BLaER1 treated with 17β-estradiol and CSF1 and Interleukin-3, amounts not matched to agents 10 nM and 100 nM (cell line): Measurements from ENCODE around the gene NAPSA.

Source experiments
- H3K27ac ChIP-seq, 11 experiments: shearing (Covaris generic); formaldehyde crosslinking; 2 replicates each; pipeline ENCODE4 v1.8.1; 2022
- H3K27me3 ChIP-seq, 11 experiments: shearing (Covaris generic); formaldehyde crosslinking; 2 replicates each; pipeline ENCODE4 v1.8.1; 2022
- H3K36me3 ChIP-seq, 11 experiments: shearing (Covaris generic); formaldehyde crosslinking; 2 replicates each; pipeline ENCODE4 v1.8.1; 2022
- H3K4me1 ChIP-seq, 10 experiments: shearing (Covaris generic); formaldehyde crosslinking; 2 replicates each; pipeline ENCODE4 v1.8.1; 2022
- H3K4me2 ChIP-seq, 11 experiments: shearing (Covaris generic); formaldehyde crosslinking; 2 replicates each; pipeline ENCODE4 v1.8.1; 2022
- H3K4me3 ChIP-seq, 10 experiments: shearing (Covaris generic); formaldehyde crosslinking; 2 replicates each; pipeline ENCODE4 v1.8.1; 2022
- H3K9ac ChIP-seq, 11 experiments: shearing (Covaris generic); formaldehyde crosslinking; 2 replicates each; pipeline ENCODE4 v1.8.1; 2022
- H3K9me3 ChIP-seq, 11 experiments: shearing (Covaris generic); formaldehyde crosslinking; replicated peaks in 1 of 11; 2 replicates each; pipeline ENCODE4 v1.8.1; 2022
- H4K20me1 ChIP-seq, 11 experiments: shearing (Covaris generic); formaldehyde crosslinking; 2 replicates each; pipeline ENCODE4 v1.8.1; 2022
- Cebpa-rat ChIP-seq, 11 experiments: shearing (Covaris generic); IDR thresholded peaks; 2 replicates each; pipeline ENCODE4 v1.8.1; 2022

The NAPSA gene

DNA sequence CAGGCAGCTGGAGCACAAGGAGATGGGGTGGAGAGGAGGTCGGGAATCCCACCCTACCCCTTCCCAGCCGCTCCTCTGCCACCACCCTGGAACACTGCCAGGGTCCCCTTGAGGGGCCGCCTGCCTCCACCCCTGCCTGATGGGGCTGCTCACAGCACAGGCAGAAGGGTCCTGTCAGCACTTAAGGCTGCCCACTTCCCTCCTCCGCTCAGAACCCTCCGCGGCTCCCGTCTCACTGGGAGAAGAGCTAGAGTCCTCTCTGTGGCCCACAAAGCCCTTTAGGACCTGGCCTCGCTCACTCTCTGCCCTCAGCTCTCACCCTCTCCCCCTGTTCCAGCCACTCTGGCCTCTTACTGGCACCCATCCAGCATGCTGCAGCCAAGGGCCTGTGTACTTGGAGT lies 15.3 kb upstream of the NAPSA start:
- Histone ChIP-seq H3K4me1 (peaks cover 16 to 31% (median 23%) of the 10 kb centered on the region in 10 experiments), H3K4me3 (no peak overlapping the region), H3K4me2 (no peak overlapping the region), H3K27ac (no peak overlapping the region), H3K9me3 (no peaks in the 10 kb centered on the region), H3K27me3 (no peaks in the 10 kb centered on the region), H4K20me1 (peaks cover 28 to 75% (median 47%) of the 10 kb centered on the region in 11 experiments), H3K36me3 (peaks cover 55 to 61% (median 59%) of the 10 kb centered on the region in 11 experiments), H3K9ac (peak overlapping the region in 3 of 11 experiments; percentile 10 to 15 (median 15); a peak in 2 of 22 replicates)
- TF ChIP-seq Cebpa-rat (IDR thresholded peaks at IDR 0.05): no peak

DNA sequence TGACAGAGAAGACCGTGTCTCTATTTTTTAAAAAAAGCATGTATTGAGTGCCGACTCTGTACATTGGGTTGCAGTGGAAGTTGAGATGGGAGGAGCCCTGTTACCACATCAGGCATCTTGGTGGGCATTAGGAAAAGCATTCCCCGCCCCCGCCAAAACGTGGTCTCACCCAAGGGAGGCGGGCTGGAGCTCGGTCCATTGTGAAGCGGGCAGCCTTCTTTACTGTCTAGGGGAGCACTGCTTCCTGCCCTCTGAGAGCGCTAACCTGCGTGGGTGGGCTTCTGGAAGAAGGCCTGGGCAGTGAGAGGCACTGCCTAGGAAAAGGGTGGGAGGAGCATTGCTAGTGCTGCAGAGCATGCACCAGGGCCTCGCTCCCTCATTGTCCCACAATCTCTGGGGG lies 14.7 kb upstream of the NAPSA start:
- no peak overlapping the region for H3K9ac ChIP-seq
- H3K36me3 ChIP-seq: peaks cover 55 to 61% (median 59%) of the 10 kb centered on the region in 11 experiments
- H3K27ac ChIP-seq: no peak overlapping the region

DNA sequence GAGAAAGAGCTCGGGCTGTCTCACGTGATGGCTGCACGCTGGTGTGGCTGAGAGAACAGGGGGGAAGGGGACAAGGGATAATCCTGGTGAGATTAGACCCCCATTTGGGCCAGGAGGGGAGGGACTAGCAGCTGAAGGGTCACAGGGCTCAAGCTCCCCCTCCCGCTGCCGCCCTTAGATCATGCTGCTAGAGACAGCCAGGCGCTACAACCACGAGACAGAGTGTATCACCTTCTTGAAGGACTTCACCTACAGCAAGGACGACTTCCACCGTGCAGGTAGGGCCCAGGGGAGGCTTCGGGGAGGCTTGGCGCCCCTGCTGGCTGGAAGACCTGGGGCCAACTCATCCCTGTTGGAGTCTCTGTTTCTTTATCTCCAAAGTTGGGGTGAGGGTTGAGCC lies 14.2 kb upstream of the NAPSA start:
- H3K27ac ChIP-seq: no peak overlapping the region
- no peaks in the 10 kb centered on the region for H3K9me3 ChIP-seq
- no peak for TF ChIP-seq Cebpa-rat (IDR thresholded peaks at IDR 0.05)
- H3K4me3 ChIP-seq: no peak overlapping the region
- H4K20me1 ChIP-seq: peaks cover 17 to 68% (median 44%) of the 10 kb centered on the region in 11 experiments
- H3K4me1 ChIP-seq: peaks cover 15 to 32% (median 24%) of the 10 kb centered on the region in 10 experiments
- peaks cover 55 to 61% (median 59%) of the 10 kb centered on the region in 11 experiments for H3K36me3 ChIP-seq
- H3K9ac ChIP-seq: peak overlapping the region in 1 of 11 experiments; percentile 32; a peak in 2 of 22 replicates
- H3K4me2 ChIP-seq: no peak overlapping the region
- H3K27me3 ChIP-seq: no peaks in the 10 kb centered on the region

More for the DNA sequence above, 14.7 kb upstream of the NAPSA start:
- TF ChIP-seq Cebpa-rat (IDR thresholded peaks at IDR 0.05): no peak
- Histone ChIP-seq H3K4me2 (no peak overlapping the region), H3K9me3 (no peaks in the 10 kb centered on the region), H3K4me1 (peaks cover 15 to 31% (median 23%) of the 10 kb centered on the region in 10 experiments), H4K20me1 (peaks cover 22 to 69% (median 45%) of the 10 kb centered on the region in 11 experiments), H3K4me3 (no peak overlapping the region), H3K27me3 (no peaks in the 10 kb centered on the region)

DNA sequence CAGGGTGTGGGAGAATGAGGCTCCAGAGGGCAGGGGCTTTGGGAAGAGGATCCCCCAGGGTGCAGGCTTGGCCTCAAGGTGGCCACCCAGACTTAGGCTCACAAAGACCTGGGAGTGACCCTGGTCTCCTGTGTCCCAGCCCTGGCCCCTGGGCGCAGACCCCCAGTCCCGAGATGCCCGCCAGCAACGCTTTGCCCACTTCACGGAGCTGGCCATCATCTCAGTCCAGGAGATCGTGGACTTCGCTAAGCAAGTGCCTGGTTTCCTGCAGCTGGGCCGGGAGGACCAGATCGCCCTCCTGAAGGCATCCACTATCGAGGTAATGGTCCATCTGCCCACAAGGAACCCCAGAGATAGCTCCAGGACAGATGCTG lies 13.4 kb upstream of the NAPSA start:
- Histone ChIP-seq H3K9ac (peak overlapping the region in 6 of 11 experiments; percentile 5 to 32 (median 14); a peak in 6 of 22 replicates), H3K27ac (no peak overlapping the region; a peak in 1 of 22 replicates), H3K4me2 (no peak overlapping the region), H3K4me3 (no peak overlapping the region), H4K20me1 (peaks cover 17 to 68% (median 44%) of the 10 kb centered on the region in 11 experiments), H3K27me3 (no peaks in the 10 kb centered on the region), H3K36me3 (peaks cover 55 to 61% (median 59%) of the 10 kb centered on the region in 11 experiments), H3K4me1 (peaks cover 22 to 39% (median 32%) of the 10 kb centered on the region in 10 experiments), H3K9me3 (no peaks in the 10 kb centered on the region)
- TF ChIP-seq Cebpa-rat (IDR thresholded peaks at IDR 0.05): no peak

DNA sequence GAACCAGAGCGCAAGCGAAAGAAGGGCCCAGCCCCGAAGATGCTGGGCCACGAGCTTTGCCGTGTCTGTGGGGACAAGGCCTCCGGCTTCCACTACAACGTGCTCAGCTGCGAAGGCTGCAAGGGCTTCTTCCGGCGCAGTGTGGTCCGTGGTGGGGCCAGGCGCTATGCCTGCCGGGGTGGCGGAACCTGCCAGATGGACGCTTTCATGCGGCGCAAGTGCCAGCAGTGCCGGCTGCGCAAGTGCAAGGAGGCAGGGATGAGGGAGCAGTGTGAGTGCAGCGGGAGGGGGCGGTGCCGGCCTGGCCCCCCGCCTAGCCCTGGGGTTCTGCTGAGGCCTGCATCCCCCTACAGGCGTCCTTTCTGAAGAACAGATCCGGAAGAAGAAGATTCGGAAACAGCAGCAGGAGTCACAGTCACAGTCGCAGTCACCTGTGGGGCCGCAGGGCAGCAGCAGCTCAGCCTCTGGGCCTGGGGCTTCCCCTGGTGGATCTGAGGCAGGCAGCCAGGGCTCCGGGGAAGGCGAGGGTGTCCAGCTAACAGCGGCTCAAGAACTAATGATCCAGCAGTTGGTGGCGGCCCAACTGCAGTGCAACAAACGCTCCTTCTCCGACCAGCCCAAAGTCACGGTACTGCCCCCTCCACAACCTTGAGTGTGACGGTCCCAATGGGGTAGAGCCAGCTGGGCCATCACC lies 12.9 kb upstream of the NAPSA start:
- Histone ChIP-seq H3K9me3 (no peaks in the 10 kb centered on the region), H3K36me3 (peaks cover 55 to 61% (median 59%) of the 10 kb centered on the region in 11 experiments), H3K4me1 (peaks cover 23 to 39% (median 33%) of the 10 kb centered on the region in 10 experiments), H3K27ac (no peak overlapping the region; a peak in 1 of 22 replicates), H3K27me3 (no peaks in the 10 kb centered on the region), H3K9ac (peak overlapping the region in 3 of 11 experiments; percentile 10 to 32 (median 26); a peak in 5 of 22 replicates), H3K4me3 (no peak overlapping the region), H4K20me1 (peaks cover 17 to 64% (median 44%) of the 10 kb centered on the region in 11 experiments), H3K4me2 (no peak overlapping the region)
- no peak for TF ChIP-seq Cebpa-rat (IDR thresholded peaks at IDR 0.05)

DNA sequence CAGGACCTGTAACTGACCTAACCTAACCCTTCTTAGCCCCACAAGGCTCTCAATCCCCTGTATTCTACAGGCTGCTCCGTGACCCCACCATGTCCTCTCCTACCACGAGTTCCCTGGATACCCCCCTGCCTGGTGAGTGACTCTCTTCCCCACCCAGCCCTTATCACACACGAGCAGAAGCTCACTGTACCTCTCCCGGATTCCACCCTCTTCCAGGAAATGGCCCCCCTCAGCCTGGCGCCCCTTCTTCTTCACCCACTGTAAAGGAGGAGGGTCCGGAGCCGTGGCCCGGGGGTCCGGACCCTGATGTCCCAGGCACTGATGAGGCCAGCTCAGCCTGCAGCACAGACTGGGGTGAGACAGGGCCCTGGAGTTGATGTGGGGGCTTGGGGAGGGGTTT lies 12.1 kb upstream of the NAPSA start:
- Histone ChIP-seq H3K4me3 (no peak overlapping the region), H3K27me3 (no peaks in the 10 kb centered on the region), H3K9me3 (no peaks in the 10 kb centered on the region), H4K20me1 (peaks cover 17 to 56% (median 44%) of the 10 kb centered on the region in 11 experiments), H3K27ac (no peak overlapping the region), H3K36me3 (peaks cover 52 to 54% (median 53%) of the 10 kb centered on the region in 11 experiments), H3K4me1 (peaks cover 31 to 45% (median 41%) of the 10 kb centered on the region in 10 experiments), H3K4me2 (peak overlapping the region in 4 of 11 experiments; percentile 19 to 37 (median 20); a peak in 7 of 22 replicates), H3K9ac (peak overlapping the region in 1 of 11 experiments; percentile 18; a peak in 2 of 22 replicates)
- TF ChIP-seq Cebpa-rat (IDR thresholded peaks at IDR 0.05): no peak

DNA sequence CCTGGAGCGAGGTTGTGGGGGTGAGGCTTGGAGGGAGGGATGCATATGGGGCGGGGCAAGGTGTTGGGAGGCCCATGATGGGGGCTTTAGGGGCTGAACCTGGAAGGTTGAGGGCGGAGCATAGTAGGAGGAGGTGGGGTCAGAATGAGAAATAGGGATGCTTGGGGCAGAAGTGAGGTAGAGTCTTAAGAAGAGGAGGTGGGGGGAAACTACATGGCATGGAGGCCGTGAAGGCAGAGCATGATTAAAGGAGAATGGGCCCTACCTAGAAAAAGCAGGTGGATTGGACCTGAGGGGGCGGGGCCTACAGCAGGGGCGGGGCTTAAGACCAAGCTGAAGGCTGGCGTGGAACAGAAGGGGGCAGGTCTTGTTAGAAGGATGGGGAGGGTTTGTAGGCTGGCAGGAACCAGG lies 11.6 kb upstream of the NAPSA start:
- no peak for TF ChIP-seq Cebpa-rat (IDR thresholded peaks at IDR 0.05)
- peak overlapping the region in 4 of 11 experiments; percentile 19 to 37 (median 20); a peak in 5 of 22 replicates for H3K4me2 ChIP-seq
- peaks cover 47 to 49% (median 48%) of the 10 kb centered on the region in 11 experiments for H3K36me3 ChIP-seq
- H3K4me1 ChIP-seq: peaks cover 33 to 50% (median 45%) of the 10 kb centered on the region in 10 experiments
- peak overlapping the region in 2 of 10 experiments; percentile 36 to 44; a peak in 3 of 20 replicates for H3K4me3 ChIP-seq
- peaks cover 17 to 52% (median 44%) of the 10 kb centered on the region in 11 experiments for H4K20me1 ChIP-seq
- H3K9ac ChIP-seq: no peak overlapping the region
- no peak overlapping the region for H3K27ac ChIP-seq
- H3K27me3 ChIP-seq: no peaks in the 10 kb centered on the region
- no peaks in the 10 kb centered on the region for H3K9me3 ChIP-seq

DNA sequence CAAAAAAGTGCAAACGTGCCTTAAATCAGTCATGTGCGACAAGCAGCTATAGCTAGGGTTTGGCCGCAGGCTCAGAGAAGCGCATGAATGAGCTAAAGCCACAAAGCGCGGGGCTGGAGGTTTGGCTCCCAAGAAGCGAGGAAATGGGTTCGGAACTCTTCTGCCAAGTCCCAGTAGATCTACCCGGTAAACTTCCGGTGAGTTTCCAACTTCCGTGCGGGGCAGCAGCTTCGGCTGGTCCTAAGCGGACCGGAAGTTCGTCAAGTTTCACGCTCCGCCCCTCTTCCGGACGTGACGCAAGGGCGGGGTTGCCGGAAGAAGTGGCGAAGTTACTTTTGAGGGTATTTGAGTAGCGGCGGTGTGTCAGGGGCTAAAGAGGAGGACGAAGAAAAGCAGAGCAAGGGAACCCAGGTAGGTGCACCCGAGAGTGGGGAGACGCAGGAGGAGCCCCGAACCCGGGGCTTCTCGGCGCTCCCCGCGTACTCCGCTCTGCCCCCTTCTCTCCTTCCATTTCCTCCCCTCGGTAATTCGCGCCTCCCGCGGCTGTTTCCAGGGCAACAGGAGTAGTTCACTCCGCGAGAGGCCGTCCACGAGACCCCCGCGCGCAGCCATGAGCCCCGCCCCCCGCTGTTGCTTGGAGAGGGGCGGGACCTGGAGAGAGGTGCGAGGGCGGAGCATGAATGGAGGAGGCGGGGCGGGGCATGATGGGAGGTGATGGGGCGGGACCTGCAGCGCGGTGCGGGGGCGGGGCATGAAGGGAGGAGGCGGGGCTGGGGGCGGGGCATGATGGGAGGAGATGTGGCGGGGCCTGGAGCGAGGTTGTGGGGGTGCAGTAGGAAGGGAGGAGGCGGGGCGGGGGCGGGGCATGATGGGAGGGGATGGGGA lies 11.0 kb upstream of the NAPSA start, which contains the start of gene NR1H2:
Gene NR1H2 (plus strand): TSS at position 292 of the 885 bp plus-strand sequence. CDS start 1,149 bp downstream, outside the sequence.
- Histone ChIP-seq H3K9ac (peak within 1 kb of the TSS; percentile 90 to 100 (median 96)), H3K36me3 (peaks cover 41 to 43% (median 42%) of the 10 kb centered on the region in 11 experiments), H3K27ac (peak within 1 kb of the TSS; percentile 93 to 100 (median 98)), H3K27me3 (no peaks in the 10 kb centered on the region), H4K20me1 (peaks cover 17 to 45% (median 44%) of the 10 kb centered on the region in 11 experiments), H3K4me1 (peaks cover 33 to 56% (median 51%) of the 10 kb centered on the region in 10 experiments), H3K9me3 (no peaks in the 10 kb centered on the region), H3K4me3 (peak within 1 kb of the TSS; percentile 73 to 98 (median 88)), H3K4me2 (peak within 1 kb of the TSS; percentile 56 to 92 (median 83))
- no peak for TF ChIP-seq Cebpa-rat (IDR thresholded peaks at IDR 0.05)
